Type B pancreatic cell (in vitro differentiated cells): Measurements from ENCODE around the gene MACF1. TPM values are rescaled to one million over a fixed set of nuclear protein-coding genes. Genes with fewer than 3 reads are reported as not detected.

ENCODE experiments used
- DNase-seq: peaks from one replicate; pipeline ENCODE4 v3.0.0; 2021; ENCODE audit warnings: mixed read lengths; ENCODE audit not compliant: unreplicated experiment; ENCODE audit errors: extremely low spot score
- H3K27ac Mint-ChIP-seq: 2 replicates; pipeline ENCODE4 v1.8.0; 2021; ENCODE audit warnings: mild to moderate bottlenecking, mixed read lengths
- H3K27me3 Mint-ChIP-seq: 2 replicates; pipeline ENCODE4 v1.8.0; 2021; ENCODE audit warnings: mixed read lengths
- H3K36me3 Mint-ChIP-seq: 2 replicates; pipeline ENCODE4 v1.8.0; 2021; ENCODE audit warnings: mixed read lengths
- H3K4me1 Mint-ChIP-seq: one replicate; pipeline ENCODE4 v1.8.0; 2021; ENCODE audit warnings: mixed read lengths; ENCODE audit not compliant: unreplicated experiment
- H3K4me3 Mint-ChIP-seq: 2 replicates; pipeline ENCODE4 v1.8.0; 2021; ENCODE audit warnings: mild to moderate bottlenecking, mixed read lengths
- H3K9me3 Mint-ChIP-seq: 2 replicates; pipeline ENCODE4 v1.8.0; 2021; ENCODE audit warnings: mixed read lengths
- CTCF ChIP-seq: fragments of 200-600 bp; sonication (generic); conservative IDR thresholded peaks from 2 replicates; pipeline ENCODE4 v1.5.0; 2021; ENCODE audit warnings: antibody characterized with exemption, mild to moderate bottlenecking
- total RNA-seq: library from RNA; stranded (reverse); gene quantifications from 2 replicates; pipeline ENCODE4 v1.2.1, GENCODE V29; 2021; ENCODE audit warnings: low replicate concordance

Gene MACF1
- total RNA-seq, 1 donor from 2014 or later: 201 TPM

GRCh38 chr1:39183503-39184353 lies 20.8 kb upstream of the MACF1 start:
- peak; percentile 64 for TF ChIP-seq CTCF
- Mint-ChIP-seq H3K9me3 (no peaks in the 10 kb centered on the region), H3K27me3 (no peaks in the 10 kb centered on the region), H3K4me1 (peaks cover 30% of the 10 kb centered on the region), H3K27ac (peak overlapping the region; percentile 80), H3K36me3 (peaks cover 12% of the 10 kb centered on the region), H3K4me3 (no peak overlapping the region)
- DNase-seq: no peak

- Mint-ChIP-seq H3K4me1 (peaks cover 29% of the 10 kb centered on the region), H3K4me3 (no peak overlapping the region)
Observed at GRCh38 chr1:39184354-39184818, 20.1 kb upstream of the MACF1 start.

GRCh38 chr1:39187275-39188046 lies 17.0 kb upstream of the MACF1 start:
- H3K4me1 Mint-ChIP-seq: peaks cover 50% of the 10 kb centered on the region
- peaks cover 12% of the 10 kb centered on the region for H3K36me3 Mint-ChIP-seq
- H3K4me3 Mint-ChIP-seq: no peak overlapping the region
- no peak for TF ChIP-seq CTCF
- no peak overlapping the region for H3K27ac Mint-ChIP-seq
- no peak for DNase-seq
- no peaks in the 10 kb centered on the region for H3K9me3 Mint-ChIP-seq
- no peaks in the 10 kb centered on the region for H3K27me3 Mint-ChIP-seq

More at GRCh38 chr1:39184354-39184818, 20.1 kb upstream of the MACF1 start:
- Mint-ChIP-seq H3K27me3 (no peaks in the 10 kb centered on the region), H3K27ac (peak overlapping the region; percentile 80), H3K36me3 (peaks cover 12% of the 10 kb centered on the region), H3K9me3 (no peaks in the 10 kb centered on the region)
- no peak for DNase-seq
- TF ChIP-seq CTCF: no peak

GRCh38 chr1:39189592-39190041 lies 14.9 kb upstream of the MACF1 start:
- no peaks in the 10 kb centered on the region for H3K36me3 Mint-ChIP-seq
- H3K4me1 Mint-ChIP-seq: peaks cover 34% of the 10 kb centered on the region
- H3K9me3 Mint-ChIP-seq: no peaks in the 10 kb centered on the region
- peak overlapping the region; percentile 26 for H3K27ac Mint-ChIP-seq
- H3K4me3 Mint-ChIP-seq: no peak overlapping the region
- H3K27me3 Mint-ChIP-seq: no peaks in the 10 kb centered on the region
- no peak for DNase-seq
- no peak for TF ChIP-seq CTCF

GRCh38 chr1:39190096-39190495 lies 14.4 kb upstream of the MACF1 start:
- no peak for TF ChIP-seq CTCF
- Mint-ChIP-seq H3K36me3 (no peaks in the 10 kb centered on the region), H3K9me3 (no peaks in the 10 kb centered on the region), H3K4me1 (peaks cover 39% of the 10 kb centered on the region), H3K27ac (peak overlapping the region; percentile 26), H3K4me3 (no peak overlapping the region), H3K27me3 (no peaks in the 10 kb centered on the region)
- DNase-seq: no peak
